Kidney (tissue), 14 donors: Measurements from ENCODE around the gene BNIP1. TPM values are rescaled to one million over a fixed set of nuclear protein-coding genes. Genes with fewer than 3 reads are reported as not detected.
"Not testable (repeated sequence)": the region's sequence is repeated elsewhere in the genome, so short reads cannot be mapped to it uniquely, and the experiment has no call there.

Source experiments
- DNase-seq, 5 donors: peaks; one replicate each; pipeline ENCODE4 v3.0.0-alpha.2; 2013 to 2020
- FAIRE-seq: peaks from 2 replicates; lab custom pipeline; 2012; peaks lifted over from hg19 to GRCh38; lab: Jason Lieb, UNC
- H3K27ac ChIP-seq, 2 donors: one replicate each; pipeline ENCODE4 v1.7.0; 2013; ENCODE audit warnings: low read depth in 2 of 2, low read length in 2 of 2, inconsistent platforms in 1 of 2
- H3K27me3 ChIP-seq: one replicate; pipeline ENCODE4 v1.7.1; 2013; ENCODE audit warnings: low read length, inconsistent platforms; ENCODE audit not compliant: control insufficient read depth, insufficient read depth
- H3K36me3 ChIP-seq, 3 donors: one replicate each; pipeline versions ENCODE4 v1.7.0 to v1.7.1; 2013; ENCODE audit warnings: low read length in 3 of 3, control low read depth in 1 of 3, inconsistent platforms in 1 of 3; ENCODE audit not compliant: insufficient read depth in 3 of 3, control insufficient read depth in 2 of 3
- H3K4me1 ChIP-seq, 3 donors: one replicate each; pipeline versions ENCODE4 v1.7.0 to v1.7.1; 2013; ENCODE audit warnings: low read length in 3 of 3, inconsistent platforms in 1 of 3, low read depth in 1 of 3; ENCODE audit not compliant: control insufficient read depth in 2 of 3, insufficient read depth in 2 of 3
- H3K4me3 ChIP-seq, 3 donors: one replicate each; pipeline versions ENCODE4 v1.7.0 to v1.8.1; 2013; ENCODE audit warnings: low read length in 3 of 3, control low read depth in 1 of 3, inconsistent platforms in 1 of 3
- H3K9ac ChIP-seq, 3 donors: one replicate each; pipeline versions ENCODE4 v1.7.0 to v1.7.1; 2013; ENCODE audit warnings: low read length in 3 of 3, control low read depth in 1 of 3, inconsistent platforms in 1 of 3
- H3K9me3 ChIP-seq, 3 donors: one replicate each; pipeline versions ENCODE4 v1.7.0 to v1.7.1; 2013; ENCODE audit warnings: low read length in 3 of 3, control low read depth in 1 of 3, inconsistent platforms in 1 of 3; ENCODE audit not compliant: control insufficient read depth in 2 of 3, insufficient read depth in 1 of 3
- intact Hi-C: fragments of 100-400 bp; cut with DNase I; formaldehyde crosslinking; loops from one replicate; pipeline ENCODE4 v1.11.1; 2022
- polyA plus RNA-seq: library from polyadenylated mRNA; stranded (reverse); fragments of 350-450 nt; fragmentation: Illumina TruSeq; extraction: RNeasy Lipid Tissue Mini Kit (QIAGEN cat#74804); gene quantifications from one replicate; pipeline ENCODE4 v1.2.3, GENCODE V29; 2014; ENCODE audit warnings: low read depth, low replicate concordance; ENCODE audit not compliant: insufficient read depth
- total RNA-seq: library from RNA; stranded (reverse); fragmentation: NEBNext Ultra II Directional; extraction: Animal tissue kit (Norgen Biotek cat#: 25700); gene quantifications from one replicate; pipeline ENCODE4 v1.2.1, GENCODE V29; 2021
- TF ChIP-seq, protein P1 (sequence below): IDR thresholded peaks from 3 replicates; pipeline ENCODE4 v1.5.1; 2012; ENCODE audit warnings: mild to moderate bottlenecking, moderate library complexity, borderline replicate concordance; ENCODE audit not compliant: insufficient read depth; ENCODE audit errors: extremely low read depth
- donor health status: control.
- donor health status: control.
- donor health status: control.
- donor health status: control.
- donor health status: control.
- donor health status: DM: yes; HTN: yes; CAD: no.
- donor health status: Normal renal cell carcinoma (clear cell type).

Gene BNIP1
- total and polyA plus RNA-seq, 2 donors from 2014 or later: 10.2 to 28.7 TPM

DNA sequence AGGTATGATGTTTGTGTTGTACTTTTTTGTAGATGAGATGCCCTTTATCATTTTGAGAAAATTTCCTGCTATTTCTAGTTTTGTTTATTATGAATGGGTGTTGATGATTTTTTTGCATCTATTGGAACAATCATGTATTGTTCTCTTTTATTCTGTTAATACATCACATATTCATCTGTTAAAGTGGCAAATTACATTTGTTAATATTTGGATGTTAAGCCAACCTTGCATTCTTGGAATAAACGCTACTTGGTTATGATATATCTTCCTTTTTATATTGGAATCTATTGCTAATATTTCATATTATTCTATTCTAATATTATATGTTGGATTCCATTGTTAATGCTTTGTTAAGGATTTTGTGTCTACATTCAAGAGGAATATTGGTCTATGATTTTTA, 24.6 kb upstream of the BNIP1 start:
- H3K4me3 ChIP-seq: no peak overlapping the region
- no peak overlapping the region for H3K9ac ChIP-seq
- no peaks in the 10 kb centered on the region for H3K27me3 ChIP-seq
- DNase-seq (no peak), FAIRE-seq (no peak)
- peaks cover 0 to 4% (median 0%) of the 10 kb centered on the region in 3 donors for H3K9me3 ChIP-seq
- TF ChIP-seq, protein P1, sequence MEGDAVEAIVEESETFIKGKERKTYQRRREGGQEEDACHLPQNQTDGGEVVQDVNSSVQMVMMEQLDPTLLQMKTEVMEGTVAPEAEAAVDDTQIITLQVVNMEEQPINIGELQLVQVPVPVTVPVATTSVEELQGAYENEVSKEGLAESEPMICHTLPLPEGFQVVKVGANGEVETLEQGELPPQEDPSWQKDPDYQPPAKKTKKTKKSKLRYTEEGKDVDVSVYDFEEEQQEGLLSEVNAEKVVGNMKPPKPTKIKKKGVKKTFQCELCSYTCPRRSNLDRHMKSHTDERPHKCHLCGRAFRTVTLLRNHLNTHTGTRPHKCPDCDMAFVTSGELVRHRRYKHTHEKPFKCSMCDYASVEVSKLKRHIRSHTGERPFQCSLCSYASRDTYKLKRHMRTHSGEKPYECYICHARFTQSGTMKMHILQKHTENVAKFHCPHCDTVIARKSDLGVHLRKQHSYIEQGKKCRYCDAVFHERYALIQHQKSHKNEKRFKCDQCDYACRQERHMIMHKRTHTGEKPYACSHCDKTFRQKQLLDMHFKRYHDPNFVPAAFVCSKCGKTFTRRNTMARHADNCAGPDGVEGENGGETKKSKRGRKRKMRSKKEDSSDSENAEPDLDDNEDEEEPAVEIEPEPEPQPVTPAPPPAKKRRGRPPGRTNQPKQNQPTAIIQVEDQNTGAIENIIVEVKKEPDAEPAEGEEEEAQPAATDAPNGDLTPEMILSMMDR: no peak
- no peak overlapping the region for H3K27ac ChIP-seq
- peaks cover 0 to 16% (median 12%) of the 10 kb centered on the region in 3 donors for H3K36me3 ChIP-seq
- no peaks in the 10 kb centered on the region for H3K4me1 ChIP-seq
- intact Hi-C loops: no loop called here

DNA sequence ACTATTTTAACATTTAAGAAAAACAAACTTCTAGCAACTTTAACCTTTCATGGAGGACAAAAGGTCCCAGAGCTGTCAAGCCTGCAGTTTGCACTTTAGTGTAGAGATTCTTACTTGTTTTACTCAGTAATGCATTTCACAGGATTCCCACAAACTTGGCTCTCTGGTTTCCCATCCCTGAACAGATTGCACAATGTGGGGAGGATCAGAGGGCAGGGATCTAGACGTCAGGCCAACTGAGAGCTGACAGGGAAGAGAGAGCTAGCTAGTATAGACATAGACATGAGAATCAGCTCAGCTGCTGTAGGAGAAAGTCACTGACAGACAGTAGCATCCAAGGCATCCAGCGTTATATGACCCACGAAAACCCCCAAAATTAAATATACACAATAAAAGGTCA, 20.9 kb upstream of the BNIP1 start:
- DNase-seq (no peak), FAIRE-seq (no peak)
- TF ChIP-seq, protein P1: no peak
- H3K9me3 ChIP-seq: peaks cover 0 to 4% (median 0%) of the 10 kb centered on the region in 3 donors
- H3K9ac ChIP-seq: no peak overlapping the region
- peaks cover 0 to 16% (median 8%) of the 10 kb centered on the region in 3 donors for H3K36me3 ChIP-seq
- H3K27me3 ChIP-seq: no peaks in the 10 kb centered on the region
- H3K4me1 ChIP-seq: no peaks in the 10 kb centered on the region
- intact Hi-C loops: no loop called here
- H3K27ac ChIP-seq: no peak overlapping the region
- no peak overlapping the region for H3K4me3 ChIP-seq

DNA sequence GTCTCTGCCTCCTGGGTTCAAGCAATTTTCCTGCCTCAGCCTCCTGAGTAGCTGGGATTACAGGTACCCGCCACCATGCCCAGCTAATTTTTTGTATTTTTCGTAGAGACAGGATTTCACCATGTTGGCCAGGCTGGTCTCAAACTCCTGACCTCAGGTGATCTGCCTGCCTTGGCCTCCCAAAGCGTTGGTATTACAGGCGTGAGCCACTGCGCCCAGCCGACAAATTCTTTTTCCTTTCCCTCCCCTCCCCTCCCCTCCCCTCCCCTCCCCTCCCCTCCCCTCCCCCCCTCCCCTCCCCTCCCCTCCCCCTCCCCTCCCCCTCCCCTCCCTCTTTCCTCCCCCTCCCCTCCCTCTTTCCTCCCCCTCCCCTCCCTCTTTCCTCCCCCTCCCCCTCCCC, 12.2 kb upstream of the BNIP1 start:
- H3K27me3 ChIP-seq, H3K27ac ChIP-seq, H3K36me3 ChIP-seq, FAIRE-seq, intact Hi-C loops, DNase-seq, H3K9me3 ChIP-seq, H3K9ac ChIP-seq, H3K4me1 ChIP-seq, H3K4me3 ChIP-seq: not testable (repeated sequence)

DNA sequence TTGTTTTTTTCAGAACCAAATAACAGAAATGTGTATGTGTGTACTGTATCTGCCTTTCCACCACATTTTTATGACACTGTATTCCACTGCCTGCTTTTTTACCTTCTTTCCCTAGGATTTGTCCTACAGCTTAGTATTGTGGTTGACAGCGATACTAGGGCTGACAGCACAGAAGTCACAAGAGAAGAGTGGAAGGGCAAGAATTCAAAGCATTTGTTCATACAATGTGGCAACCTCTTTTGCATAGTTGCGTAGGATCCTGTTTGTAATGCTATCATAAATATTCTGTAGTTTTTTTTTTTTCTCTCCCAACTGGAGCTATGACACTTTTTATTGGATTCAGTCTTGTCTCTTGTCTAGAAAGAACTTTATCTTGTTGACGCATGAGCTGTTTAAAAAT, 5.6 kb upstream of the BNIP1 start:
- Histone ChIP-seq H3K9ac (no peak overlapping the region), H3K27ac (no peak overlapping the region), H3K4me3 (no peak overlapping the region), H3K4me1 (no peaks in the 10 kb centered on the region), H3K36me3 (peaks cover 0 to 2% (median under 1%) of the 10 kb centered on the region in 3 donors), H3K9me3 (no peaks in the 10 kb centered on the region), H3K27me3 (no peaks in the 10 kb centered on the region)
- intact Hi-C loops: no loop called here
- TF ChIP-seq, protein P1: no peak
- DNase-seq (no peak), FAIRE-seq (no peak)
